ENCODE data around the gene TAX1BP3.
A peak's percentile ranks its signal among the peaks of the same experiment; 100 is the strongest.

TAX1BP3 gene

DNA sequence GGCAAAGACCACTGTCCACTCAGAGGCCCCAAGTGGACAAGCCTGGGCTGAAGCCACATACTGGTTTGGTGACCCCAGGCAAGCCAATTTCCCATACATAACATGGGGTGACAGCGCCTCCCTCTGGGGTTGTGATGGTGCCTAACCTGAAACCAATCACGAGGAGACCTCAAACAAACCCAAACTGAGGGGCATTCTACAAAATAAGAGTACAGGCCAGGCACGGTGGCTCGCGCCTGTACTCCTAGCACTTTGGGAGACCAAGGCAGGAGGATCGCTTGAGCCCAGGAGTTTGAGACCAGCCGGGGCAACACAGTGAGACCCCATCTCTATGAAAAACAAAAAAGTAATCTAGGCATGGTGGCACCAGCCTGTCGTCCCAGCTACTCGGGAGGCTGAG is 24.0 kb upstream of the TAX1BP3 start:
- DNase-seq (ENCODE audit: insufficient read length, low spot score) (no peak), FAIRE-seq (no peak)
- TF ChIP-seq CTCF (IDR thresholded peaks at IDR 0.05; ENCODE audit: insufficient read depth, missing control alignments): no peak

GRCh38 chr17:3691617-3692067 is 23.3 kb upstream of the TAX1BP3 start:
- DNase-seq (ENCODE audit: insufficient read length, low spot score) (no peak), FAIRE-seq (no peak)
- TF ChIP-seq CTCF (IDR thresholded peaks at IDR 0.05; ENCODE audit: insufficient read depth, missing control alignments): no peak

DNA sequence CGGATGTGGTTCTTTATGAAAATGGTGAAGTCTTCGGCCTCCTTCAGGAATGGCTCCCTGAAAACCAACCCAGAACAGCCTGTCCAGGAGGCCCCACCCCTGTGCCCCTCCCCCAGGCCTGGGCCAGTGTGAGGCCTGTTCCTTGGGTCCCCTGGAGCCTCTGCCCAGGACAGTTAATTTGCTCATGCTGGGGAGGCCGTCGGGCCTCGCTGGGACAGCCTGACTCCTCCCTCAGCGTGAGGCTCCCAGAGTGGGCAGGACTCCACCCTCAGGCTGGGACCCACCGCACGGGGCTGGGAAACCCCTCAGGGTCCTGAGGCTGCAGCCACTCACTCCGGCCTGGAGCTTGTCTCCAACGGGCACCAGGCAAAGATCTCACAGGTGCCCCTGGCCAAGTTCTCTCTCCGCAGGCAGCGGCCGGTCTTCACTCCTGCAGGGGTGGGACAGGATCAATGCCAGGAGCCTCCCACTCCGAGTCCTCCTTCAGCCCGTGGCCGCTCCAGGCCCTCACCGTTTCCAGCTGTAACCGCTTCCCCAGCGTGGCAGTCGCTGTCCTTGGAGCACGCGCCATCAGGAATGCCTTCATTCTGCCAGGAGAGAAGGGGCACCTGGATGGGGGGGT is 21.8 kb upstream of the TAX1BP3 start:
- FAIRE-seq (no peak), DNase-seq (ENCODE audit: insufficient read length, low spot score) (no peak)
- no peak for TF ChIP-seq CTCF (IDR thresholded peaks at IDR 0.05; ENCODE audit: insufficient read depth, missing control alignments)

GRCh38 chr17:3689262-3690093 is 21.1 kb upstream of the TAX1BP3 start:
- no peak for TF ChIP-seq CTCF (IDR thresholded peaks at IDR 0.05; ENCODE audit: insufficient read depth, missing control alignments)
- FAIRE-seq (no peak), DNase-seq (ENCODE audit: insufficient read length, low spot score) (no peak)

DNA sequence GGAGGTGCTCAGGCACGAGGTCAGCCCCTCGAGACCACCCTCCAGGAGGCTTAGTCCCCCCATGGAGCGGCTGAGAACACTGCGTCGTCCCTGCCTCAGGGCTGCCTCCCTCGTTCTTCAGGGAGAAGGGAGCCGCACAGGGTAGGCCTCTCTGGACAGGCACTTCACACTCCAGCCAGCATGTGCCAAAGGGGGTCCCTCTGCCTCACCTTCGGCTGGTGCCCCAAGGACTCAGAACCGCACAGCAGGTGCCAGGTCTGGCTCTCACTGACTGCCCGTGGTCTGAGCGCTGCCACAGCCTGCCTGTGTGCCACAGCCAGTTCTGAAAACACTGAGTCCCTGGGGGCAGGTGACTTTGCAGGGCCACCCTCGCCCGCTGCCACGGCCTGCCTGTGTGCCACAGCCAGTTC is 20.5 kb upstream of the TAX1BP3 start:
- no peak for FAIRE-seq
- DNase-seq (ENCODE audit: insufficient read length, low spot score): no peak
- no peak for TF ChIP-seq CTCF (IDR thresholded peaks at IDR 0.05; ENCODE audit: insufficient read depth, missing control alignments)

GRCh38 chr17:3688027-3688553 is 19.7 kb upstream of the TAX1BP3 start:
- TF ChIP-seq CTCF (IDR thresholded peaks at IDR 0.05; ENCODE audit: insufficient read depth, missing control alignments): no peak
- DNase-seq (ENCODE audit: insufficient read length, low spot score) (no peak), FAIRE-seq (no peak)

DNA sequence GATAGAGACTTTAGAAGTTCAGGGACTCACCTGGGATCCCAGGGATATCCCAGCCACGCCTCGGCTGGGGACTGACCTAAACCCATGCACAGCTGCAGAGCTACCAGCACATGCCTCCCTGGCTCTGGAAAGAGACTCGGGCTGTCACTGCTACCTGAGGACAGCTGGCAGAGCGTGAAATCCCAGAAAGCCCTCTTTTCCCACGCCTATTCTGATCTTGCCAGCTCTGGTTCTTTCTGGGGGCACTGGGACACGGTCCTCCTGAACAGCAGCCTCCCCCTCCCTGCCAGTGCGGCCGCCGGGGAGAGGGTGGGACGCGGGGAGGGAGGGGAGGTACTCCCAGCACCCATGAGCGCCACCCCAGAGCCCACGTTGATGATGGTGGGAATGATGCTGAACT is 16.8 kb upstream of the TAX1BP3 start:
- FAIRE-seq: no peak
- no peak for TF ChIP-seq CTCF (IDR thresholded peaks at IDR 0.05; ENCODE audit: insufficient read depth, missing control alignments)
- peak; percentile 64 for DNase-seq (ENCODE audit: insufficient read length, low spot score)
